ENCODE measurements around the gene DOCK8. TPM values are rescaled to one million over a fixed set of nuclear protein-coding genes. Genes with fewer than 3 reads are reported as not detected.

Gene DOCK8
- total and polyA plus RNA-seq, 2 of the 13 experiments (the other 11 are each of a cell fraction or from before 2014, with no cell fraction given), result 0.28 to 0.38 TPM

- Histone ChIP-seq H3K27ac (ENCODE audit: extremely low read length, insufficient read depth, low read length) (no peak overlapping the region), H3K36me3 (replicated peaks in 1 of 2; ENCODE audit: control insufficient read depth in 1 of 2, insufficient read depth in 2 of 2, low read length in 2 of 2) (no peaks in the 10 kb centered on the region), H3K4me1 (ENCODE audit: insufficient read depth, low read length) (no peaks in the 10 kb centered on the region), H2AFZ (ENCODE audit: low read length) (no peak overlapping the region), H3K9ac (ENCODE audit: insufficient read depth, low read depth, low read length) (no peak overlapping the region), H3K4me2 (ENCODE audit: low read depth, low read length) (no peak overlapping the region), H3K4me3 (replicated peaks in 1 of 3; ENCODE audit: insufficient read depth in 1 of 3, low read depth in 2 of 3, low read length in 3 of 3) (no peak overlapping the region), H3K27me3 (ENCODE audit: control insufficient read depth in 1 of 2, insufficient read depth in 2 of 2, low read length in 2 of 2) (no peaks in the 10 kb centered on the region), H4K20me1 (ENCODE audit: insufficient read depth, low read length) (no peaks in the 10 kb centered on the region), H3K79me2 (ENCODE audit: insufficient read depth, low read length) (no peaks in the 10 kb centered on the region), H3K9me3 (ENCODE audit: low read length) (no peaks in the 10 kb centered on the region)
- CTCF ChIA-PET (ENCODE audit: low intra/inter-chr PET ratio, low total read pairs), result no interaction called here
- no peak for DNase-seq (ENCODE audit: low spot score)
- POLR2A ChIA-PET, result no interaction called here
- in situ Hi-C loops (cut with HindIII; ENCODE audit: extremely low pct_ligation_motif_present, low pct_unique_long_range_greater_than_20kb), result no loop called here
- no TSS peak for BruUV-seq (replicated peaks)
- ATAC-seq, result no peak
- 51% methylated on average over 5 of the region's 6 CpGs for WGBS (ENCODE audit: low lambda C conversion rate)
- no peak for TF ChIP-seq ZKSCAN8 (CRISPR knock-in tag; IDR thresholded peaks at IDR 0.05; ENCODE audit: borderline replicate concordance)
- no peak for TF ChIP-seq ZMAT3 (CRISPR knock-in tag; conservative IDR thresholded peaks at IDR 0.05)
- TF ChIP-seq ZNF260 (CRISPR knock-in tag; IDR thresholded peaks at IDR 0.05; ENCODE audit: borderline replicate concordance, low read depth), result no peak
- no peak for TF ChIP-seq PHB2 (IDR thresholded peaks at IDR 0.05; ENCODE audit: partially characterized antibody)
- no peak for TF ChIP-seq ATF3 (CRISPR knock-in tag; IDR thresholded peaks at IDR 0.05)
- no peak for TF ChIP-seq ZFP37 (CRISPR knock-in tag; IDR thresholded peaks at IDR 0.05; ENCODE audit: borderline replicate concordance)
- no peak for TF ChIP-seq NFKB2 (CRISPR knock-in tag; IDR thresholded peaks at IDR 0.05; ENCODE audit: borderline replicate concordance)
- no peak for FAIRE-seq
- intact Hi-C loops (cut with micrococcal nuclease; ENCODE audit: unreplicated experiment), result no loop called here
Observed at GRCh38 chr9:421896-422295, 207.2 kb downstream of the DOCK8 start.

- no peaks in the 10 kb centered on the region for H3K9me3 ChIP-seq (ENCODE audit: low read length)
- H3K36me3 ChIP-seq (replicated peaks in 1 of 2; ENCODE audit: control insufficient read depth in 1 of 2, insufficient read depth in 2 of 2, low read length in 2 of 2), result no peaks in the 10 kb centered on the region
- H3K4me3 ChIP-seq (replicated peaks in 1 of 3; ENCODE audit: insufficient read depth in 1 of 3, low read depth in 2 of 3, low read length in 3 of 3), result no peak overlapping the region
- H3K9ac ChIP-seq (ENCODE audit: insufficient read depth, low read depth, low read length), result no peak overlapping the region
- no TSS peak for BruUV-seq (replicated peaks)
- in situ Hi-C loops (cut with HindIII; ENCODE audit: extremely low pct_ligation_motif_present, low pct_unique_long_range_greater_than_20kb) (no loop called here), intact Hi-C loops (cut with micrococcal nuclease; ENCODE audit: unreplicated experiment) (no loop called here)
- ChIA-PET CTCF (ENCODE audit: low intra/inter-chr PET ratio, low total read pairs) (no interaction called here), POLR2A (no interaction called here)
- H2AFZ ChIP-seq (ENCODE audit: low read length), result no peak overlapping the region
- TF ChIP-seq ZNF652 (CRISPR knock-in tag; IDR thresholded peaks at IDR 0.05; ENCODE audit: borderline replicate concordance, low read depth), result no peak
- no peak for TF ChIP-seq ZNF670 (CRISPR knock-in tag; IDR thresholded peaks at IDR 0.05; ENCODE audit: borderline replicate concordance)
- TF ChIP-seq ARHGAP35 (CRISPR knock-in tag; IDR thresholded peaks at IDR 0.05; ENCODE audit: borderline replicate concordance), result no peak
- no peak for TF ChIP-seq HOXA3 (CRISPR knock-in tag; IDR thresholded peaks at IDR 0.05)
- ATAC-seq (no peak), DNase-seq (ENCODE audit: low spot score) (no peak), FAIRE-seq (no peak)
- H3K27me3 ChIP-seq (ENCODE audit: control insufficient read depth in 1 of 2, insufficient read depth in 2 of 2, low read length in 2 of 2), result no peaks in the 10 kb centered on the region
- no peak overlapping the region for H3K4me2 ChIP-seq (ENCODE audit: low read depth, low read length)
- 75% methylated on average over 6 of the region's 6 CpGs for WGBS (ENCODE audit: low lambda C conversion rate)
- no peaks in the 10 kb centered on the region for H3K4me1 ChIP-seq (ENCODE audit: insufficient read depth, low read length)
- H3K27ac ChIP-seq (ENCODE audit: extremely low read length, insufficient read depth, low read length), result no peak overlapping the region
- no peaks in the 10 kb centered on the region for H4K20me1 ChIP-seq (ENCODE audit: insufficient read depth, low read length)
- H3K79me2 ChIP-seq (ENCODE audit: insufficient read depth, low read length), result no peaks in the 10 kb centered on the region
Observed at GRCh38 chr9:426264-426663, 211.6 kb downstream of the DOCK8 start.
